Gastroesophageal sphincter (tissue), 4 donors: ENCODE results near the gene PDE4B. TPM values are rescaled to one million over a fixed set of nuclear protein-coding genes. Genes with fewer than 3 reads are reported as not detected.
"Not testable (repeated sequence)": the region's sequence is repeated elsewhere in the genome, so short reads cannot be mapped to it uniquely, and the experiment has no call there.

Experiments used
- ATAC-seq: fragments of 150-250 bp; one replicate; pipeline ENCODE4 v1.9.1; 2016; ENCODE audit warnings: mild to moderate bottlenecking, moderate library complexity
- H3K27ac ChIP-seq, 4 donors: fragments of 200-600 bp; sonication (generic) in 3 of 4; 1 replicate in 3 of 4; 2 replicates in 1 of 4; pipeline ENCODE4 v1.5.1; 2016 to 2019
- H3K27me3 ChIP-seq: fragments of 200-600 bp; sonication (generic); one replicate; pipeline ENCODE4 v1.5.1; 2019
- H3K36me3 ChIP-seq, 2 donors: fragments of 200-600 bp; sonication (generic); one replicate each; pipeline ENCODE4 v1.5.1; 2019; ENCODE audit warnings: control low read depth in 1 of 2
- H3K4me1 ChIP-seq, 3 donors: fragments of 200-600 bp; sonication (generic); 1 replicate in 2 of 3; 2 replicates in 1 of 3; pipeline ENCODE4 v1.5.1; 2016 to 2019; ENCODE audit warnings: control low read depth in 2 of 3
- H3K4me3 ChIP-seq, 2 donors: fragments of 200-600 bp; sonication (generic); one replicate each; pipeline ENCODE4 v1.5.1; 2019; ENCODE audit warnings: mild to moderate bottlenecking in 1 of 2, moderate library complexity in 1 of 2
- H3K9me3 ChIP-seq, 3 donors: fragments of 200-600 bp; sonication (generic); one replicate each; pipeline ENCODE4 v1.5.1; 2017 to 2019; ENCODE audit warnings: control low read depth in 2 of 3
- CTCF ChIP-seq, 4 experiments: fragments of 200-600 bp in 2 of 4; fragments of 450-650 bp in 2 of 4; sonication (generic) in 1 of 4; IDR thresholded peaks; one replicate each; pipeline ENCODE4 v1.5.1; 2017 to 2019; ENCODE audit warnings: antibody characterized with exemption in 4 of 4, mild to moderate bottlenecking in 2 of 4, moderate library complexity in 2 of 4
- EP300 ChIP-seq: sonication (generic); formaldehyde crosslinking; IDR thresholded peaks from one replicate; pipeline ENCODE4 v1.6.1; 2017; ENCODE audit warnings: antibody characterized with exemption, mild to moderate bottlenecking
- POLR2A ChIP-seq, 2 donors: fragments of 450-650 bp; IDR thresholded peaks; one replicate each; pipeline ENCODE4 v1.6.1; 2017; ENCODE audit warnings: antibody characterized with exemption in 2 of 2, mild to moderate bottlenecking in 2 of 2, moderate library complexity in 1 of 2
- POLR2AphosphoS5 ChIP-seq: sonication (generic); formaldehyde crosslinking; IDR thresholded peaks from one replicate; pipeline ENCODE4 v1.6.1; 2017; ENCODE audit warnings: antibody characterized with exemption
- WGBS, 2 donors: methylation state at CpG; one replicate each; pipeline ENCODE4 v1.1.5; 2018; ENCODE audit warnings: low coverage in 1 of 2; 5-methylcytosine and 5-hydroxymethylcytosine counted together
- total RNA-seq, 4 donors: library from RNA; depleted of rRNA; stranded (reverse); fragments of >200 nt; gene quantifications; one replicate each; pipeline ENCODE4 v1.1.0, GENCODE V29; 2016

PDE4B gene
- total RNA-seq, 4 donors from 2014 or later = 5.9 to 16.2 (median 8.8) TPM

- Histone ChIP-seq H3K9me3 (no peaks in the 10 kb centered on the region), H3K36me3 (no peaks in the 10 kb centered on the region), H3K27ac (no peak overlapping the region), H3K4me1 (peaks cover 0 to 29% (median 5%) of the 10 kb centered on the region in 3 donors), H3K4me3 (no peak overlapping the region), H3K27me3 (no peaks in the 10 kb centered on the region)
- TF ChIP-seq POLR2AphosphoS5 = no peak
- no peak for TF ChIP-seq EP300
- no peak for TF ChIP-seq CTCF (IDR thresholded peaks at IDR 0.05)
- TF ChIP-seq POLR2A (IDR thresholded peaks at IDR 0.05) = no peak
- no peak for ATAC-seq
- 88 to 94% methylated on average over 2 to 4 of the region's 4 CpGs for WGBS, 2 donors
Measured at GRCh38 chr1:66400660-66401059, 608.0 kb downstream of the PDE4B start.

- WGBS, 2 donors = 96% methylated on average over 2 of the region's 2 CpGs; no CpG with 5 or more reads in 1 of the 2 donors
- no peak for ATAC-seq
- H3K36me3 ChIP-seq = no peaks in the 10 kb centered on the region
- no peak overlapping the region for H3K27ac ChIP-seq
- H3K4me3 ChIP-seq = no peak overlapping the region
- H3K9me3 ChIP-seq = no peaks in the 10 kb centered on the region
- H3K27me3 ChIP-seq = no peaks in the 10 kb centered on the region
- H3K4me1 ChIP-seq = peaks cover 0 to 23% (median 5%) of the 10 kb centered on the region in 3 donors
- TF ChIP-seq CTCF (IDR thresholded peaks at IDR 0.05) (no peak), EP300 (no peak), POLR2AphosphoS5 (no peak)
Measured at GRCh38 chr1:66401244-66401643, 608.5 kb downstream of the PDE4B start.

GRCh38 chr1:66402194-66402593 is 609.5 kb downstream of the PDE4B start:
- Histone ChIP-seq H3K36me3 (no peaks in the 10 kb centered on the region), H3K9me3 (no peaks in the 10 kb centered on the region), H3K27ac (peak overlapping the region in 3 of 4 donors; percentile 50 to 55 (median 52)), H3K4me1 (peaks cover 0 to 20% (median 5%) of the 10 kb centered on the region in 3 donors), H3K4me3 (no peak overlapping the region), H3K27me3 (no peaks in the 10 kb centered on the region)
- ATAC-seq = peak; percentile 91
- TF ChIP-seq CTCF (IDR thresholded peaks at IDR 0.05) (no peak), POLR2AphosphoS5 (peak; percentile 63), POLR2A (IDR thresholded peaks at IDR 0.05) (no peak)
- 17 to 83% methylated on average over 1 of the region's 1 CpG for WGBS, 2 donors

GRCh38 chr1:66403007-66403731 is 610.5 kb downstream of the PDE4B start:
- WGBS, 2 donors = 75 to 87% methylated on average over 4 to 5 of the region's 5 CpGs
- TF ChIP-seq POLR2AphosphoS5 (no peak), CTCF (IDR thresholded peaks at IDR 0.05) (no peak), POLR2A (IDR thresholded peaks at IDR 0.05) (no peak), EP300 (no peak)

GRCh38 chr1:66405061-66405460 is 612.4 kb downstream of the PDE4B start:
- H3K27ac ChIP-seq = no peak overlapping the region
- no peaks in the 10 kb centered on the region for H3K27me3 ChIP-seq
- H3K9me3 ChIP-seq = no peaks in the 10 kb centered on the region
- no peak overlapping the region for H3K4me3 ChIP-seq
- peaks cover 0 to 20% (median 5%) of the 10 kb centered on the region in 3 donors for H3K4me1 ChIP-seq
- no peak for ATAC-seq
- TF ChIP-seq EP300 = no peak
- no peak for TF ChIP-seq POLR2AphosphoS5
- no peak for TF ChIP-seq POLR2A (IDR thresholded peaks at IDR 0.05)
- TF ChIP-seq CTCF (IDR thresholded peaks at IDR 0.05) = no peak
- WGBS, 2 donors = 57 to 64% methylated on average over 3 to 4 of the region's 4 CpGs
- no peaks in the 10 kb centered on the region for H3K36me3 ChIP-seq

More at GRCh38 chr1:66403007-66403731, 610.5 kb downstream of the PDE4B start:
- H3K27me3 ChIP-seq = no peaks in the 10 kb centered on the region
- peaks cover 0 to 20% (median 5%) of the 10 kb centered on the region in 3 donors for H3K4me1 ChIP-seq
- no peak overlapping the region for H3K4me3 ChIP-seq
- H3K9me3 ChIP-seq = no peaks in the 10 kb centered on the region
- no peaks in the 10 kb centered on the region for H3K36me3 ChIP-seq
- peak overlapping the region in 3 of 4 donors; percentile 50 to 55 (median 52) for H3K27ac ChIP-seq
- ATAC-seq = no peak

GRCh38 chr1:66411449-66411848 is 618.8 kb downstream of the PDE4B start:
- not testable (repeated sequence) for H3K4me3 ChIP-seq, H3K27me3 ChIP-seq, H3K9me3 ChIP-seq, H3K4me1 ChIP-seq, H3K36me3 ChIP-seq, H3K27ac ChIP-seq, ATAC-seq
- WGBS, 2 donors = 78 to 88% methylated on average over 1 of the region's 1 CpG
